ENCODE data around the gene GRM4. TPM values are rescaled to one million over a fixed set of nuclear protein-coding genes. Genes with fewer than 3 reads are reported as not detected.

GRM4 gene
- total RNA-seq, 1 donor, result not detected

DNA sequence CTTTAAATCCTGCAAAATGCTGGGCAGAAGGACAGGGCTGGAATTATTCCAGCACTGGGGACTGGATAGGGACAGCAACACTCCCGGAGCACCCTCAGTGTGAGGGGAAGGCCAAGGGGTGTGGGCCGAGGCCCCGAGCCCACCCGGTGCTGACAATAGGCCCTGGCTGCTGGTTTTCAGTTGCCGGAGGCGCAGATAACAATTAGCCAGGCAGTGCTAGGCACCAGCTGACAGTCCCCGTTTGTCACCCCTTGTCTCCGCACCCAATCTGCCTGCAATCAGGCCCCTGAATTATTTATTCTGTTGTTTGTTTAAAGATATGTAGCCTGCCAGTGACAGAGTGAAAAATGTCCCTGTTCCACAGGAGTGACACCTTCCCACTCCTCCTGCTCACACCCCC lies 120.0 kb downstream of the GRM4 start:
- DNase-seq (ENCODE audit: low read depth), result no peak
- TF ChIP-seq, protein P1, sequence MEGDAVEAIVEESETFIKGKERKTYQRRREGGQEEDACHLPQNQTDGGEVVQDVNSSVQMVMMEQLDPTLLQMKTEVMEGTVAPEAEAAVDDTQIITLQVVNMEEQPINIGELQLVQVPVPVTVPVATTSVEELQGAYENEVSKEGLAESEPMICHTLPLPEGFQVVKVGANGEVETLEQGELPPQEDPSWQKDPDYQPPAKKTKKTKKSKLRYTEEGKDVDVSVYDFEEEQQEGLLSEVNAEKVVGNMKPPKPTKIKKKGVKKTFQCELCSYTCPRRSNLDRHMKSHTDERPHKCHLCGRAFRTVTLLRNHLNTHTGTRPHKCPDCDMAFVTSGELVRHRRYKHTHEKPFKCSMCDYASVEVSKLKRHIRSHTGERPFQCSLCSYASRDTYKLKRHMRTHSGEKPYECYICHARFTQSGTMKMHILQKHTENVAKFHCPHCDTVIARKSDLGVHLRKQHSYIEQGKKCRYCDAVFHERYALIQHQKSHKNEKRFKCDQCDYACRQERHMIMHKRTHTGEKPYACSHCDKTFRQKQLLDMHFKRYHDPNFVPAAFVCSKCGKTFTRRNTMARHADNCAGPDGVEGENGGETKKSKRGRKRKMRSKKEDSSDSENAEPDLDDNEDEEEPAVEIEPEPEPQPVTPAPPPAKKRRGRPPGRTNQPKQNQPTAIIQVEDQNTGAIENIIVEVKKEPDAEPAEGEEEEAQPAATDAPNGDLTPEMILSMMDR (IDR thresholded peaks at IDR 0.05; ENCODE audit: insufficient read depth, low read length), result no peak
- no peak overlapping the region for H3K4me3 ChIP-seq (ENCODE audit: low read depth, low read length)

DNA sequence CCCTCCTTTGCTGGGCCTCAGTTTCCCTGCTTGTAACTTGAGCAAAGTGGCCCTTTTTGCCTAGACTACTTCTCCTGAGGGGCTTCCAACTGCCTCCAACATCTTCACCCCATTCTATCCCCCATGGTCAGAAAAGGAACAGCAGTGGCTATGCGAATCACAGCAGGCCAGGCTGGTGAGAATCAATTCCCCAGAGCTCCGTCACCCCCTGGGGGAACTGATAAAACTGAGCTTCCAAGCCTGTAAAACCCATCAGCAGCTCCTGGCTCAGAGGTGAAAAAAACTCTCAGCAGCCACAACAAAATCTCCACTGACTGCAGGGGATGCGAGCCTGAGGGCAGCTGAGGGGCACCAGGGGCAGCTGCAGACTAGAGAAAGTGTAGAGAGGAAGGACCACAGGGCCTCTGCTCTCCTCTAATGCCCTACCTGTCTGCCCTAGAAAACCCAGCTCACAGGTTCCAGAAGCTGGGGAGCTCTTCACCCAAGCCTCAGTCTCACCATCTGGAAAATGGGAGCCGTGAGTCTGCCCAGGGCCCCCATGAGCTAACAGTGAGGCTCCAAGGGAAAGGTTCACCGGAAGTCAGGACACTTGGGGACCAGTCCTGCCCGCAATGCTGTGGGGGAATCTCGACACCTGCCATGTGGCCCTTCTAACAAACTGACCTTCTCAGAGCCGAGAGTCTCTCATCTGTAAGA lies 120.6 kb downstream of the GRM4 start:
- no peak for DNase-seq (ENCODE audit: low read depth)
- H3K4me3 ChIP-seq (ENCODE audit: low read depth, low read length), result no peak overlapping the region
- TF ChIP-seq, protein P1 (IDR thresholded peaks at IDR 0.05; ENCODE audit: insufficient read depth, low read length), result no peak

DNA sequence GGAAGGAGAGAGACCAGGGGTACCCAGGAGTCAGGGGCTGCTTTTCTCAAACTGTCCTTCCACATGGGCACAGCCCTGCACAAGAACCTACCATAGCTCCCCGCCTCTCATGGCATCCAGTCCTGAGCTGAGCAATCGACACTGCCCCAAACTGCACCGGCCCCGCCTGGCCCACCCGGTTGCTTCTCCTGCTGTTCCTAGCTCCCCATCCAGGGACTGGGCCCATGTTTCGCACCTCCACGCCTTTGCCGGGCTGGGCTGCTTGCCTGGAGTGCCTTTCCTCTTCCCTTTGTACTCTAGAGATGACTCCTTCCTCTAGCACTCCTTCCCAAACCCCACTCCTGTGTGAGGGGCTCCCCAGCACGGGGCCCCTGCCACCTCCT lies 123.0 kb downstream of the GRM4 start:
- no peak overlapping the region for H3K4me3 ChIP-seq (ENCODE audit: low read depth, low read length)
- TF ChIP-seq, protein P1 (IDR thresholded peaks at IDR 0.05; ENCODE audit: insufficient read depth, low read length), result no peak
- no peak for DNase-seq (ENCODE audit: low read depth)

DNA sequence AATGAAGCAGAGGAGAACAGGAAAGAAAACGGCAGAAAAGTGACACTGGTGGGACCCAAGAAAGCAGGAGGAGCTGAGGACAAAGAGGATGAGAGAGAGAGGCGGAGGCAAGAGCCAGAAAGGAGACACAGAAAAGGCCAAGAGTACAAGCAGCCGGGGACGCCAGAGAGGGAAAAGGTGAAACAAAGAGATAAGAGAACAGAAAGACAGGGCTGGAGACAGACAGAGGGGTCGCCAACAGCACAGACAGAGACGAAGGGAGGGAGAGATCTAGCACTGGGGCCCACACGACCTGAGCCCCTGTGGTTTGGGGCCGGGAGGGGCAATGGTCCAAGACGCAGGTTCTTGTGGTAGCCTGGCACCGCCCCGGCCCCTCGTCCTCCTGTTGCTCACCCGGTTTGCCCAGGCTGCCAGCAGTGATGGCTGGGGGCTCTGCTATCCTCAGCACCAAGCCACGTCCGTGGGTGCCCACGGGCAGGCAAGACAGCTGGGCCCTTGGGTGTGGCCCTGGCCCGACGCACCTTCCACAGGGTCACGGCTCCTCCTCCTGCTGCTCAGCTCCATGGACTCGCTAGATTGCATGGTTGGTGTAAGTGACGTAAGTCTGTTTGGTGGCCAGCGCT lies 123.5 kb downstream of the GRM4 start:
- TF ChIP-seq, protein P1 (IDR thresholded peaks at IDR 0.05; ENCODE audit: insufficient read depth, low read length), result no peak
- no peak for DNase-seq (ENCODE audit: low read depth)
- no peak overlapping the region for H3K4me3 ChIP-seq (ENCODE audit: low read depth, low read length)

DNA sequence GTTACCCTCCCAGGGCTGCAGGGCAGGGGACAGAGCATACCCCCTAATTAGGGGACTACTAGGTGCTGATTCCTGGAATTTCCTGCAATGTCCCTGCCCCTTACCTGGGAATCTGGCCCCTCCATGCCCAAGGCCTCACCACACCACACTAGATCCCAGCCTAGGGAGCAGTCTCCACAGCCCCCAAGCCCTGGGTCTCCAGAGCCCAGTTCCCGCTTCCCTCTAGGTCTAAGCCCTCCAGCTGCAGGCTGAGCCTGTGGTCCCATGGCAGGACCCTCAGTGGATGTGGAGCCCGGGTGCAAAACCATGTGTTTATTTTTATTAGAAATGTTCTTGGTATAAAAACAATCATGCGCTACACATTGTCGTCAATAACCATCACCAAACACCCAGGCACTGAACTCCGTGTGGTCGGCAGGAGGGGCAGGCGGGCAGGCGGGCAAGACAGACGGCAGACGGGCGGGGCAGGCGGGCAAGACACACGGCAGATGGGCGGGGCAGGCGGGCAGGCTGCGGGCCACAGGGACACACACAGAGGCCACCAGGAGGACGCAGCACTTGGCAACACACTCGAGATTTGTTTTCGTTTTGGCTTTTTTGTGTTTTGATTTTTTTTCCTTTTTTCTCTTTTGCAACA lies 124.2 kb downstream of the GRM4 start:
- H3K4me3 ChIP-seq (ENCODE audit: low read depth, low read length), result no peak overlapping the region
- TF ChIP-seq, protein P1 (IDR thresholded peaks at IDR 0.05; ENCODE audit: insufficient read depth, low read length), result no peak
- DNase-seq (ENCODE audit: low read depth), result no peak

DNA sequence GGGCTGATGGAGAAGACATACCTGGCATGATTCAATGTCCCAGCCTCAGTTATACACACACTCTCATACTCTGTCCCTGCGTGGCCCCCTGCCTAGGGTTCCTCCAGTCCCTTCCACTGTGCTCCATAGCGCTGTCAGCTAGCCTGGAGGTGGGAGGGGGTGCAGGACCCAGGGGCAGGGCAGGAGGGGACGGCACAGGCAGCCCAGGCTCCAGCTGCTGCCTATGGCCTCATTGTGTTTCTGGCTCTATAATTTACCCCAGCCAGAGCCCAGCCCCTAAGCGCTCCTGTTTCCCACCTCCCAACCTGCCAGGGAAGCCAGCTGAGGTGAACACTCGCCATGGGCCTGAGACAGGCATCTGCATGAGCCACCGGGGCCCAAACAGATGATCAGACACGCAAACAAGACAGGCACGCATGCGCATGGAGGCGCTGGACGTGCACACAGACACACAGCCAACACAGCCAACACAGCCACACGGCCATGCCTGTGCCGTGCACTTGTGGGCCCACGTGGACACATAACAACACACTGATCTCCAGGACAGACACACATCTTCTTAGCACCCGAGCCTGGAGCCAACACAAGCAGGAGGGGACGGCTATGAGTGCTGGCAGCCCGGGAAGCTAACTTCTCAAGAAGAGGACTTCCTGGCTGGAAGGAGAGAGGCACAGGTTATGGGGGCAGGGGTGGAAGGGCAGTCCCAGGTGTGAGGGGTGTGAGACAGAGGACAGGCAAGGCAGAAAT lies 124.9 kb downstream of the GRM4 start:
- H3K4me3 ChIP-seq (ENCODE audit: low read depth, low read length), result no peak overlapping the region
- TF ChIP-seq, protein P1 (IDR thresholded peaks at IDR 0.05; ENCODE audit: insufficient read depth, low read length), result no peak
- DNase-seq (ENCODE audit: low read depth), result no peak

Measured in fibroblast of the aortic adventitia (primary cell).